Parietal lobe (tissue), 1 donor: ENCODE data around the gene LINGO1. TPM values are rescaled to one million over a fixed set of nuclear protein-coding genes. Genes with fewer than 3 reads are reported as not detected.

ENCODE experiments used
- total RNA-seq: library from RNA; depleted of rRNA; stranded (reverse); fragments of >200 nt; gene quantifications from one replicate; pipeline ENCODE4 v1.2.3, GENCODE V29; 2014

Gene LINGO1
- total RNA-seq: 67.9 TPM

DNA sequence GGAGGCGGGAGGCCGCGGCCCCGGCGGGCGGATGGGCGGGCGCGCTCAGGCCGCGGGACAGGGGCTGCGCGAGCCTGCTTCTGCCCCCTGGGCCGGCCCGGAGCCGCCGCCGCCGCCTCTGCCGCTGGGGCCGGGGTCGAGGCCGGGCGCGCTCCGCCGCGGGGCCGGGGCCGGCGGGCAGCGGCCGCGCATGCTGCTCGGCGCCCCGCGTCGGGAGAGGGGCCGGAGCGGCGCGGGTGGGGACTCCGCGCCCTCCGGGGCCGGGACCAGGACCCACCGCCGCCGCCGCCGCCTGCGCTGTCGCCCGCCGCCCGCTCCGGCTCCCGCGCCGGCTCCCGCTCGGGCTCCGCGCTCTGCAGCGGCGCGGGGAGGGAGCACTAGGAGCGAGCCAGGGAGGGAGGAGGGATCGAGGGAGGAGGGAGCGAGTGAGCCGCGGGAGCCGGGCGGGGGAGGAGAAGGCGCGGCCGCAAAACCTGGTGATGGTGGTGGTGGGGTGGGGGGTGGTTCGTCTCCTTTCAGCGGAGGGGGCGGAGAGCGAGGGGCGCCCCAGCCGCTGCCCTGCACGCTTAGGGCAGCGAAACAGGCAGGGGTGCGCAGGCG is at the start of gene LINGO1:
Gene LINGO1 (minus strand): TSS at position 379 of the 600 bp plus-strand sequence. CDS start 597 bp downstream, outside the sequence.

Other genes starting within 250 kb of the LINGO1 start
- 27.2 TPM for gene PEAK1, start 212.8 kb downstream of the LINGO1 start, total RNA-seq
- gene HMG20A, start 212.0 kb downstream of the LINGO1 start, total RNA-seq: 92.0 TPM